8988T (cell line): ENCODE measurements around the gene NOL9.

Experiments
- DNase-seq: peaks from one replicate; pipeline ENCODE4 v3.0.0; 2011

Gene NOL9

DNA sequence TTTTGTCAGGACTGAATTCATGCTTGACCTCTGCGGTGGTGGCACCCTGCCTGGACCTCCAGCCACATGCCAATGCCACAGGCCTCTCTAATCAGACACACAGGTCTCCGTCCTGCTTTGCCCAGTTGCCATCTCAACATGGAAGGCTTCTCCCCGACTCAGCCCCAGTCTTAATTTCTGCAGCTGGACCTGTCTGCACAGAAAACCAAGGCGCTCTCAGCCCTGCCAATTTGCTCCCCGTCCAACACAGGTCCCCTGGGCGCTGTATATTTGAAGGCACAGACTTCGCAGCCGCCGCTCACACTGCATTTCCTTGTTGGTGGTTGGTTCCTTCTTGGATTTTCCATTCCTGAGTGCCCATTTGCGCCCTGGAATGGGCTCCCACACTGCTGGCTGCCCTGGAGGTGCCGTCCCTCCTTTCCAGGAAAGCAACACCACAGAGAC lies 34.8 kb downstream of the NOL9 start:
- no peak for DNase-seq

GRCh38 chr1:6517435-6517851 lies 36.9 kb downstream of the NOL9 start:
- no peak for DNase-seq

GRCh38 chr1:6515771-6516170 lies 38.5 kb downstream of the NOL9 start:
- DNase-seq = no peak

GRCh38 chr1:6513320-6513801 lies 41.0 kb downstream of the NOL9 start:
- no peak for DNase-seq

DNA sequence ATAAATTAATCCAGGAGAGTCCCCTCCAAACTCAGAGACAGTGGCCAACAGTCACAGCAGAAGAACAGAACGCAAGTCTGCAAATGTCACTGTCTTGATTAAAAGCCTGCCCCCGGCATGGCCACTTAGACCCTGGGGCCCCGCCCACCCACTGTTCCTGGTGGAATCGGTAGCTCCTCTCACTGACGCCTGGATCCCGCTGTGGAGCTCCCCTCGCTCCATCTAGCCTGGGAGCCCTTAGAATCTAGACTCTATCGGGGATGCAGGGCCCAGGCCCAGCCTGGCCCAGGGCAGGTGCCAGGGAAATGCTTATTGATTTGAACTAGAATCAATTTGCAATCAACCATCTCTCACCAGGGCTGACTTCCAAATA lies 41.4 kb downstream of the NOL9 start:
- no peak for DNase-seq

- no peak for DNase-seq
Observed at GRCh38 chr1:6512245-6512907, 41.9 kb downstream of the NOL9 start.

DNA sequence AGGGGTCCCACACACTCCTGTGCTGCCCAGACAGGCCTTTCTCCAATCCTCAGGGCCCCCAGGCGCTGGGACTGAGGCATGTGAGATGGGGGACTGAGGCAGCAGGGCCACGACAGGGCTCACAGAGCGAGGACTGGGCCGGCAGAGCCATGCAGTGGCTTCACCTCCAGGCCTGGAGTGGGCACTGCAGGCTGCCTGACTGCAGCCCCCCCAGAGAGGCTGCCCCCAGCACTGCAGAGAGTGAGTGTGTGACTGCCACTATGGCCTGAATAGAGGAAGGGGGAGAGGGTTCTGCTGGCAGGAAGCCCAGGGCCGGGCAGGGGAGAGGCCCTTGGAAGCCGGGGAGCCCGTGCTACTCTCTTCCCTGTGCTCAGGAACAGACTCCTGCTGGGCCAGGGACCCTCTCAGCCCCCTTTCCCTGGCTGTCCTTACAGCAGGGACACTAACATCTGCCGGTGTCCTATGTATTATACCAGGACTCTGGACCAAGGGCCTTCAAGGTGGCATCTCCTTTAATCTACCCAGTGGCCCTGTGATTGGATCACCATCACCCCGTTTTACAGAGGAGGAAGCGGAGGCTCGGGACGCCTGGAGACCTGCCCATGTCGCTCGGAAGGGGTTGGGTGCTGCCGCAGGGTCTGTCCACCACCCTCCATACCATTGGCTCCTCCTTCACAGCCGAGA lies 42.6 kb downstream of the NOL9 start:
- DNase-seq = no peak

- no peak for DNase-seq
Observed at GRCh38 chr1:6511056-6511455, 43.3 kb downstream of the NOL9 start.

DNA sequence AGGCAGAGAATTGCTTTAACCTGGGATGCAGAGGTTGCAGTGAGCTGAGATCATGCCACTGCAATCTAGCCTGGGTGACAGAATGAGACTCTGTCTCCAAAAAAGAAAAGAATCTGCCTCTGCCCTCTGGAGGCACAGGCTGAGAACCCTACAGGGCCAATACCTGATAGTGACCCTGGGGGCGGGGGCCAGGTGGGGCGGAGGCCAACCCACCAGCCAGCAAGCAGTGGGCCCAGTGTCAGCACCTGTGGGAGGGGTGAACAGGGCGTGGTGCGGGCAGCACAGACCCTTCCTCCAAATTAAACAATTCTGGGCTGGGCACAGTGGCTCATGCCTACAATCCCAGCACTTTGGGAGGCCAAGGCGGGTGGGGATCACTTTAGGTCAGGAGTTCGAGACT lies 43.8 kb downstream of the NOL9 start:
- DNase-seq = no peak

- DNase-seq = no peak
Observed at GRCh38 chr1:6509919-6510291, 44.4 kb downstream of the NOL9 start.

GRCh38 chr1:6509220-6509918 lies 44.9 kb downstream of the NOL9 start:
- no peak for DNase-seq

DNA sequence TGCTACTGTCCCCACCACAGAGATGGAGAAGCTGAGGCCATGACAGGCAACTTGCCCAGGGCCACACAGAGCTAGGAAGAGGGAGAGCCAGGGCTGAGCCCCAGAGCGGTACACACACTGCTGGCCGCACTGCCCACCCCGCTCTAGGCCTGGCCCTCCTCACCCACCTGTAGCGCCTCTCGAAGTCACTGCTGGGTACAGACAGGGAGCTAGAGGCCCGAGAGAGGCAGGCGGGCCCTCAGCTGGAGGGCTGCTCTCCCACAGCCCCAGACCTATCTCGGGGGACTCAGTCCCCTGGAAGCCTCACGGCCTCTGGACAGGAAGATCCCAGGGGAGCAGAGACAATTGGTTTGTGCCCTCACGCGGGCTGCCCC lies 45.5 kb downstream of the NOL9 start:
- DNase-seq = no peak

DNA sequence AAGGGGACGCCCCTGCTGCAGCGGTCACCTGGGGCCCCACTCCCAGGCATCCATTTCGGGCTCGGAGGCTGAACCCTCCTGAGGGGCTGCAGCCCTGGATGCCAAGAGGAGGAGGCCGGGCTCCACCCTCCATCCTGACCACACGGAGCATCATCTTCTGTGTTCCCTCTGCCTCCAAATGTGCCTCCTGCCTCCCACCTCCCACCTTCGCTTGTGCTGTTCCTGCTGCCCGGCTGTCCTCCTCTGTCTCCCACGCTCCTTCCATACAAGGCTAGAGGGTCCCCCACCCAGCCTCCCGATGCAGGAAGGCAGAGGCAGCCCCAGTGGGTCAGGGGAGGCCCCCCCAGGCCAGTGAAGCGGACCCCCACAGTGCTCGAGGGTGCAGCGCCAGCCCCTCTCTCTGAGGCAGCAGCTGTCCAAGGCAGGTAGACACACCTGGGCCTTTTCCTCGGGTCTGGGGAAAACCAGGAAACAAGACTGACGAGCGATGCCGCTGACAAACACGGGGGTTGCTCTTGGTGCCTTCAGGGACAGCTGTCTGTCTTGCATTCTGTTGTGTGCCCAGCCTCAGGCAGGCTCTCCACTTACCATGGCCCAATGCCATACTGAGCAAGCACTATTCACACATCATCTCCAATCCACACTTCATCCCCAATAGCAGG lies 46.0 kb downstream of the NOL9 start:
- no peak for DNase-seq

DNA sequence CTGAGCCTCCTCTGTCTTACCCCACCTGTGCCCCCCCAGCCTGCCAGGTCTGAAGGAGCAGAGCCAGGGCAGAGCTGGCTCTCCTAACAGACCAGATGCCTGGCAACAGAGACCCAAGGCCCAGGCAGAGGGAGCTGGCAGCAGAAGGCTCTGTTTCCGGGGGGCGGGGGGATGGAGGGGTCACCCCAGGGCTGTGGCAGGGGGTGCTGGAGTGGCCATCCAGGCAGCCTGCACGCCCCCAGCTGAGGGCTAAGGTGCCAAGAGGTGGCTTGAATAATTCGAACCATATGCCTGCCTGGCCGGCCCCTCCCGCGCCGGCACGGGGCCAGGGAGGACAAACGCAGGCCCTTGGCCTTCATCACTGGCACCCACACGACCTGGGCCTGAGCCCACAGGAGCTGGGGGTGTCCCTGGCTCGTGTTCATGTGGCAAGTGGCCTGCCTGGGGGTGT lies 46.8 kb downstream of the NOL9 start:
- DNase-seq = no peak

DNA sequence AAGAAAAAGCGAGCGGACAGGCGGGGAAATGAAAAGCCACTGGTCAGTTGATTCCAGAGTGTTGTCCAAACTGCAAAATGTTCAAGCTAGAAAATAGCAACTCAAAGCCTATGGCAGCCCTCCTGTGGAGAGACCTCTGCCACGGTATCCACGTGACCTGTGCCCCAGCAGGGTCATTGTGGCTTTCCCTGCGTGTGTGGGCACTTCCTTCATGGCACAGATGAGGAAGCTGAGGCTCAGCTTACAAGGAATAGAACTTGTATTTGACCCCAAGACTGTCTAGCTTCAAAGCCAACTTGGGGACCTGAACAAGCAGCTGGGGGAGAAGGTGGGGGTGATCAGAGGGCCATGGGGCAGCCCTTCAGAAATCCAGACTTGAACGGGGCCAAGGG lies 47.3 kb downstream of the NOL9 start:
- DNase-seq = no peak

DNA sequence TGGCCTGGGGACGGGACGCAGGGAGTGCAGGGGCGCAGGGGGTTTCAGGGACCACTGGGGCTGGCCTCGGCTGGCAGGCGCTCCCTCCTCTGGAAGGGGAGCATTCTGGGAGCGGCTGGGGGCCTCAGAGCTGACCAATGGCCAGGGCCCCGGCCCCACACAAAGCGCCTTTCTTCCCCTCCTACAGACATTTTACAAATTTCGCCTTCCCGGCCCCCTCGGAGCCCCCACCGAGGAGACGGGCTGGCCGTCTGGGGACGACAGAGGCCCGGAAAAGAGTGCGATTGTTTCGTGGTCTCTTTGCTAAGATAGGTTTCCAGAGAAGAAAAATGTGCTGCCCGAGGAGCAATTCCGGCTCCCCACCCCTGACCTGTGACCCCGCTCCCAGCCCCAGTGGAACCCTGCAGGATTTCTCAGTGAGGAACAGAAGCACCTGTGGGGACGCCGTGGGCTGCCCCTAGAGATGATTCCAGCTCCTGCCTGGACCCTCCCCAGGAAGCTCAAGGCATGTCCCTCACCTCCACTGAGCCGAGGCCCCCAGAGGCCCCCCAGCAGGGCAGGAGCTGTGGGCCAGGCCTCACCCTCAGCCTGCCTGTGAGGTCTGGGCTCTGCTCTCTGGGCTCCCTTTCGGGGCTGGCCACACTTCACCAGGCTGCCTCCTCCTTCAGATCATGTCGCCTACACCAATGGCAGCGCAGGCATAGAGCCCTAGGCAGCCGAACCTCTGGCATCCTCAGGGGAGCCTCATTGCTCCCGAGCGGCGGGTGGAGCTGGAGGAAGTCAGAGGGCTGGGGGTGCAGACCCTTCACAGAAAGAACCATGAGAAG lies 47.9 kb downstream of the NOL9 start:
- DNase-seq = no peak

DNA sequence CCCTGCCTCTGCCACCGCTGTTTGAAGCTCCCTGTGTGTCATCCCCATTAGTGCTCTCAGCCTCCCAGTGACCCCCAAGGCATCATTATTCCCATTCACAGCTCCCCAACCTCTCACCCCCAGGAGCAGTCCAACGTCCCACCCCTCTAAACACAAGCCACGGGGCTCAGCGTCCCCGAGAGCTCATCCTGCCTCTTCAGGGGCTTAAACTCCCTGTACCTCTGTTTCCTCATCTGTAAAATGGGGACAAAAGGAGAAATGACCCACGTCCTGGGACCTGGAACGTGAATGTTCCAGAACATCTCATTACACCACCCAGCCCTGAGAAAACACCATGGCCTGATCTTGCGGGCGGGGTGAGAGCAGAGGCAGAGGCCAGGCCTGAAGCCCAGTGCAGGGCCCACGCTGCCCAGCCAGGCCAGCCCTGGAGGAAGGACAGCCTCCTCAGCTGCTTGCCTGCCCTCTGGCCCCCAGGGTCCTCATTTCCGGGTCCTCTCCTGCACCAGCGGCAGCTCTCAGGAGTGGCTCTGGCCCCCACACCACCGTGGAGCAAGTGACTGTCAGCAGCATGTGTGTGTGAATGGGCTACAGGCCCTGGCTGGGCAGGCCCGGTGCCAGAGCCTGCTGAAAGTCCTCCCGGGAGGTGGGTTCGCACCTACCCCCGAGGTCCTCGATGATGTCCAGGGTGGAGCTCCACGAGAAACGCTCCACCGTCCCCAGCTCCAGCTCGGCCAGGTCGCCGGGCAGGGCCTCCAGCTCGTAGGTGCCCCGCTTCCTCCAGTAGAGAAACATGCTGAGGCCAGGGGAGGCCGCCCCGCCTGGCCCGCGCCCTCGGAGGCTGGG lies 48.7 kb downstream of the NOL9 start:
- DNase-seq = no peak

DNA sequence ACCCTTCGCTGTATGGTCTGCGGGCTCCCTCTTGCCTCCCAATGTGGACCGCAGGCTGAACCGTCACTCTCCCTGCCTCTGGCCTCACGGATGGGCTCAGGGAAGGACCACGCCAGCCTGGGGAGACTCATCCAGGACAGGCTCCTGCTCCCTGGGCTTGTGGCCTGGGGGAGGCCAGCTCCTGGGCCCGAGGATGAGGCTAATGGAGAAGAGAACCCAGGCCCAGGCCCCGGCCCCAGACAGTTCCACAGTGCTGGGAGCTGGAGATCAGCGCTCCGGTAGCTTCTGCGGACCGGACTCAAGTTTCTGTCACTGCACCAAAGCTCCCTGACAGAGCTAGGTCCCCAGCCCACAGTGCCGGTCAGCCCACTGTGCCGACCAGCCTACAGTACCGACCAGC lies 49.4 kb downstream of the NOL9 start:
- no peak for DNase-seq

- DNase-seq = no peak
Observed at GRCh38 chr1:6503884-6504602, 50.3 kb downstream of the NOL9 start.

GRCh38 chr1:6502000-6502891 lies 52.1 kb downstream of the NOL9 start:
- no peak for DNase-seq
